PC-9 (cell line): Measurements from ENCODE around the gene BRCA1. TPM values are rescaled to one million over a fixed set of nuclear protein-coding genes. Genes with fewer than 3 reads are reported as not detected.

ENCODE experiments used
- BruUV-seq: library from RNA; stranded (reverse); fragments of 400-500 nt; replicated peaks from 2 replicates; lab custom pipeline; 2021; lab: Mats Ljungman, UMichigan
- CTCF ChIA-PET: fragments of 300-600 bp; sonication (Branson Sonifier 250); formaldehyde crosslinking; loops from one replicate; lab custom pipeline; 2022; ENCODE audit warnings: antibody characterized with exemption; lab: Charles Lee
- POLR2A ChIA-PET: fragments of 300-600 bp; sonication (Branson Sonifier 250); formaldehyde crosslinking; loops from one replicate; lab custom pipeline; 2022; ENCODE audit warnings: antibody characterized with exemption; ENCODE audit not compliant: unreplicated experiment; lab: Charles Lee
- DNase-seq, 2 experiments: peaks; one replicate each; pipeline versions ENCODE4 v3.0.0 to v3.0.0-alpha.2; 2015 to 2022; ENCODE audit warnings: mixed read lengths in 1 of 2
- H2AFZ ChIP-seq: fragments of 200-600 bp; sonication (generic); 2 replicates; pipeline ENCODE4 v1.8.1; 2017; ENCODE audit warnings: antibody characterized with exemption
- H3F3A ChIP-seq: fragments of 200-600 bp; sonication (generic); 2 replicates; pipeline ENCODE4 v1.8.1; 2017; ENCODE audit warnings: antibody characterized with exemption, mild to moderate bottlenecking, low read depth; ENCODE audit not compliant: insufficient read depth
- H3K27ac ChIP-seq: fragments of 200-600 bp; sonication (generic); 2 replicates; pipeline ENCODE4 v1.6.1; 2016; ENCODE audit warnings: mixed run types
- H3K27me3 ChIP-seq: fragments of 200-600 bp; sonication (generic); 2 replicates; pipeline ENCODE4 v1.6.1; 2016; ENCODE audit warnings: low read depth, mixed run types; ENCODE audit not compliant: insufficient read depth
- H3K36me3 ChIP-seq: fragments of 200-600 bp; sonication (generic); 2 replicates; pipeline ENCODE4 v1.6.1; 2016; ENCODE audit warnings: low read depth, mixed run types
- H3K4me1 ChIP-seq: fragments of 200-600 bp; sonication (generic); replicated peaks from 2 replicates; pipeline ENCODE4 v1.6.1; 2016; ENCODE audit warnings: mixed run types; ENCODE audit not compliant: insufficient read depth
- H3K4me2 ChIP-seq: fragments of 200-600 bp; sonication (generic); 2 replicates; pipeline ENCODE4 v1.6.1; 2017; ENCODE audit warnings: mixed run types
- H3K4me3 ChIP-seq: fragments of 200-600 bp; sonication (generic); 2 replicates; pipeline ENCODE4 v1.6.1; 2016; ENCODE audit warnings: mixed run types
- H3K79me2 ChIP-seq: fragments of 200-600 bp; sonication (generic); 2 replicates; pipeline ENCODE4 v1.6.1; 2017; ENCODE audit warnings: low read depth, mixed run types
- H3K9me2 ChIP-seq: fragments of 200-600 bp; sonication (generic); 2 replicates; pipeline ENCODE4 v1.8.1; 2017; ENCODE audit warnings: mild to moderate bottlenecking; ENCODE audit not compliant: insufficient read depth
- H3K9me3 ChIP-seq: fragments of 200-600 bp; sonication (generic); 2 replicates; pipeline ENCODE4 v1.8.1; 2016; ENCODE audit warnings: low read depth; ENCODE audit not compliant: insufficient read depth
- H4K20me1 ChIP-seq: fragments of 200-600 bp; sonication (generic); 2 replicates; pipeline ENCODE4 v1.8.1; 2017; ENCODE audit not compliant: insufficient read depth
- EZH2 ChIP-seq: fragments of 200-600 bp; sonication (generic); IDR thresholded peaks from 2 replicates; pipeline ENCODE4 v1.8.0; 2017; ENCODE audit warnings: antibody characterized with exemption, low read depth
- intact Hi-C: fragments of 100-400 bp; cut with micrococcal nuclease; formaldehyde crosslinking; loops from one replicate; pipeline ENCODE4 v1.10.0; 2022; ENCODE audit not compliant: unreplicated experiment
- total RNA-seq: library from RNA; stranded (reverse); gene quantifications from 2 replicates; pipeline ENCODE4 v1.2.3, GENCODE V29; 2021
- TF ChIP-seq, protein P1 (sequence below): fragments of 200-600 bp; sonication (generic); conservative IDR thresholded peaks from 2 replicates; pipeline ENCODE4 v1.6.1; 2017; ENCODE audit warnings: mixed run types, antibody characterized with exemption, mild to moderate bottlenecking, moderate library complexity

BRCA1 gene
- total RNA-seq, 1 experiment from 2014 or later, result 52.0 TPM

DNA sequence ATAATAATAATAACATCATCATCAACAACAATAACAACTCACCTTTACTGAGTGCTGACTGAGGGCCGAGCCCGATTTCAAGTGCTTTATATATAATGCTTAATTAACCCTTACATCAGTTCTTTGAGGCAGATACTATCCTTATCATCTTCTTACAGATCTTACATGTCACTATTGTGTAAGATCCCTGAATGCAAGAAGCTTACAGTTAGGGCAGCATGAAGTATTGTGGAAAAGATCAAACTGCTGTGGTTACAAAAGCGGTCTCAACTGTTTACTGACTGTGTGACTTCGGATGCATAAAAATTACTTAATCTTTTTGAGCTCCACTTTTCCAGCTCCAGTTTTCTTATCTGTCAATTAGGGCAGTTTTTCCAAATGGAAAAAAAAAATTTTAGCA lies 106.2 kb downstream of the BRCA1 start:
- CTCF ChIA-PET, result no interaction called here
- no peak overlapping the region for H3K4me2 ChIP-seq
- peaks cover 21% of the 10 kb centered on the region for H3K4me1 ChIP-seq
- H3K36me3 ChIP-seq, result peaks cover 14% of the 10 kb centered on the region
- peaks cover 35% of the 10 kb centered on the region; the same call in 1 of the 2 replicates for H3F3A ChIP-seq
- no peak for DNase-seq
- intact Hi-C loops, result no loop called here
- H3K27ac ChIP-seq, result no peak overlapping the region
- no peak overlapping the region for H3K4me3 ChIP-seq
- TF ChIP-seq EZH2, result no peak
- TF ChIP-seq, protein P1, sequence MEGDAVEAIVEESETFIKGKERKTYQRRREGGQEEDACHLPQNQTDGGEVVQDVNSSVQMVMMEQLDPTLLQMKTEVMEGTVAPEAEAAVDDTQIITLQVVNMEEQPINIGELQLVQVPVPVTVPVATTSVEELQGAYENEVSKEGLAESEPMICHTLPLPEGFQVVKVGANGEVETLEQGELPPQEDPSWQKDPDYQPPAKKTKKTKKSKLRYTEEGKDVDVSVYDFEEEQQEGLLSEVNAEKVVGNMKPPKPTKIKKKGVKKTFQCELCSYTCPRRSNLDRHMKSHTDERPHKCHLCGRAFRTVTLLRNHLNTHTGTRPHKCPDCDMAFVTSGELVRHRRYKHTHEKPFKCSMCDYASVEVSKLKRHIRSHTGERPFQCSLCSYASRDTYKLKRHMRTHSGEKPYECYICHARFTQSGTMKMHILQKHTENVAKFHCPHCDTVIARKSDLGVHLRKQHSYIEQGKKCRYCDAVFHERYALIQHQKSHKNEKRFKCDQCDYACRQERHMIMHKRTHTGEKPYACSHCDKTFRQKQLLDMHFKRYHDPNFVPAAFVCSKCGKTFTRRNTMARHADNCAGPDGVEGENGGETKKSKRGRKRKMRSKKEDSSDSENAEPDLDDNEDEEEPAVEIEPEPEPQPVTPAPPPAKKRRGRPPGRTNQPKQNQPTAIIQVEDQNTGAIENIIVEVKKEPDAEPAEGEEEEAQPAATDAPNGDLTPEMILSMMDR, result no peak
- peaks cover 21% of the 10 kb centered on the region for H3K79me2 ChIP-seq
- H3K9me3 ChIP-seq, result no peaks in the 10 kb centered on the region
- no TSS peak for BruUV-seq
- H2AFZ ChIP-seq, result no peak overlapping the region
- POLR2A ChIA-PET, result interaction anchor here (0.6 kb wide), 1 partner anchor 181 kb away, joined by 8 read pairs; no protein-coding TSS in a partner anchor
- H3K9me2 ChIP-seq, result no peaks in the 10 kb centered on the region
- no peaks in the 10 kb centered on the region for H3K27me3 ChIP-seq
- H4K20me1 ChIP-seq, result peaks cover 2% of the 10 kb centered on the region; the same call in 1 of the 2 replicates

DNA sequence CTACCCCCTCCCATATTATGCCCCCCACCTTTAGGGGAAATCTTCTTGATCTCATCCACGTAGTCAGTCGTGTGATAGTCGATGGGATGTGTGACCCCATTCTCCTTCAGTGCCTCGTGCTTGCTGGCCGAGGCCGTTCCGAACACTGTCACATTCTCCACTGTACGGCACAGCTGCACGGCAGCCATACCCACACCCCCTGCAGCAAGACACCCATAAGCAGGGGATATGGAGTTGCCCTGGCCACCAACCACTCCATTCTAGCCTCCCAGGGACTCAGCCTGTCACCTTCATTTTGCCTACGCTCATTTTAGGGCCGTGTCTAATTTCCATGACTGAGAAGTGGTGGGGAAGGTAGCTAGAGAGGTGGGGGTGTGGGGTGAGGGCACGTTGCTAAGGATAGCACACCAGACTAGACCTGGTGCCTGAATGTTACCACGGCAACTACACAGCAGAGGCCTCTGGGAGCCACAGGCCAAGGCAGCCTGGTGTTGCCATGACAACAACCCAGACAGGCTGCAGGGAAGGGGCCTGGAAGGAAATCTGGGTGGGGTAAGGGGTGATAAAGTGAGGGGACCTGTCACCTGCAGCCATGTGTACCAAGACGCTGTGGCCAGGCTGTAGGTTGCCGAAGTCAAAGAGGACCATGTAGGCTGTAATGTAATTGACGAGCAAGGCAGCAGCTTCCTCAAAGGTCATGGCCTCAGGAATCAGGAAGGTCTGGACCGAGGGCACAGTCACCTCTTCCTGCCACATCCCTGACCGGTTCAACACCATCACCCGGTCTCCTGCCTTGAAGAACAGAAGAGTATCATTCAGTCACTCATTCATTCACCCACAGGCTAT lies 106.9 kb downstream of the BRCA1 start:
- peaks cover 21% of the 10 kb centered on the region for H3K4me1 ChIP-seq
- no peak for TF ChIP-seq EZH2
- TF ChIP-seq, protein P1, result no peak
- no peaks in the 10 kb centered on the region for H3K9me3 ChIP-seq
- H3K4me3 ChIP-seq, result no peak overlapping the region
- ChIA-PET CTCF (no interaction called here), POLR2A (interaction anchor here (0.6 kb wide), 1 partner anchor 181 kb away, joined by 8 read pairs; no protein-coding TSS in a partner anchor)
- H3K27me3 ChIP-seq, result no peaks in the 10 kb centered on the region
- H3F3A ChIP-seq, result peaks cover 35% of the 10 kb centered on the region; the same call in 1 of the 2 replicates
- BruUV-seq, result no TSS peak
- peaks cover 20% of the 10 kb centered on the region for H3K36me3 ChIP-seq
- H2AFZ ChIP-seq, result no peak overlapping the region
- H4K20me1 ChIP-seq, result peaks cover 2% of the 10 kb centered on the region; the same call in 1 of the 2 replicates
- no peak overlapping the region for H3K27ac ChIP-seq
- H3K79me2 ChIP-seq, result peaks cover 21% of the 10 kb centered on the region
- H3K9me2 ChIP-seq, result no peaks in the 10 kb centered on the region
- no peak overlapping the region for H3K4me2 ChIP-seq
- DNase-seq, result no peak
- intact Hi-C loops, result no loop called here

DNA sequence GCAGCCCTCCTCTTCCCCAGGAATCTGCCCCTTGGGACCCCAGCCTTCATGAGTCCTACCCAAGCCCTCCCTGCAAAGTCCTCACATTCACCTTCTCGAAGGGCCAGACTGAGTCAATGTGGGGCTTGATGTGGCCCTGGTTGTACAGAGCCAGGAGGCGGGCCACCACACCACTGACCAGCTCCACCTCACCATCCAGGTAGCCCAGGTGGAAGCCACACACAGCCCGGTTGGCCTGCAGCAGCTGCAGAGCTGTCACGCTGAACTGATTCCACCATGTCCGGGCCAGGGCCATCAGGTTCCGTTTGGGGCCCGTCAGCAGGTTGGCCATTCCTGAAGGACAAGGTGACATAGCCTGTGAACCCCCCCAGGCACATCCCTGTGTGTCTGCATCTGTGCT lies 108.9 kb downstream of the BRCA1 start:
- POLR2A ChIA-PET, result no interaction called here

More for the DNA sequence above, 108.9 kb downstream of the BRCA1 start:
- intact Hi-C loops, result no loop called here
- Histone ChIP-seq H3K36me3 (peaks cover 22% of the 10 kb centered on the region), H3K27ac (no peak overlapping the region), H3F3A (peaks cover 32% of the 10 kb centered on the region; the same call in 1 of the 2 replicates), H3K9me3 (no peaks in the 10 kb centered on the region), H3K9me2 (no peaks in the 10 kb centered on the region), H2AFZ (no peak overlapping the region), H3K27me3 (no peaks in the 10 kb centered on the region), H4K20me1 (peaks cover 2% of the 10 kb centered on the region; the same call in 1 of the 2 replicates), H3K4me3 (no peak overlapping the region), H3K4me1 (peaks cover 24% of the 10 kb centered on the region), H3K4me2 (no peak overlapping the region), H3K79me2 (peaks cover 21% of the 10 kb centered on the region)
- CTCF ChIA-PET, result no interaction called here
- no peak for DNase-seq
- BruUV-seq, result no TSS peak
- TF ChIP-seq, protein P1, result no peak
- TF ChIP-seq EZH2, result no peak
